Panc1 (cell line): ENCODE measurements around the gene BCR. TPM values are rescaled to one million over a fixed set of nuclear protein-coding genes. Genes with fewer than 3 reads are reported as not detected.

ENCODE experiments used
- ATAC-seq: fragments of 200-7000 bp; cut with Tn5 transposase; 2 replicates; pipeline ENCODE4 v1.9.1; 2020; ENCODE audit warnings: mild to moderate bottlenecking, moderate library complexity
- BruUV-seq: library from RNA; stranded (reverse); fragments of 400-500 nt; replicated peaks from 2 replicates; lab custom pipeline; 2021; lab: Mats Ljungman, UMichigan
- CTCF ChIA-PET: fragments of 300-600 bp; sonication (Branson Sonifier 250); formaldehyde crosslinking; loops from one replicate; lab custom pipeline; 2022; ENCODE audit warnings: antibody characterized with exemption; lab: Charles Lee
- POLR2A ChIA-PET: fragments of 300-600 bp; sonication (Branson Sonifier 250); formaldehyde crosslinking; loops from one replicate; lab custom pipeline; 2022; ENCODE audit warnings: antibody characterized with exemption; lab: Charles Lee
- DNase-seq: peaks from one replicate; pipeline ENCODE4 v3.0.0-alpha.2; 2010; ENCODE audit warnings: low read depth, low spot score
- H3K27ac ChIP-seq: 2 replicates; pipeline ENCODE4 v1.5.1; 2011; ENCODE audit warnings: mild to moderate bottlenecking, low read length, inconsistent platforms
- H3K27me3 ChIP-seq: fragments of 200-500 bp; sonication (Bioruptor generic); 2 replicates; pipeline ENCODE4 v1.6.0; 2014; ENCODE audit warnings: low read length, inconsistent platforms; ENCODE audit not compliant: control insufficient read depth, insufficient read depth
- H3K36me3 ChIP-seq: fragments of 200-500 bp; sonication (Bioruptor generic); 2 replicates; pipeline ENCODE4 v1.5.1; 2014; ENCODE audit warnings: inconsistent platforms, mild to moderate bottlenecking, low read length, moderate library complexity; ENCODE audit not compliant: control insufficient read depth, insufficient read depth
- H3K4me1 ChIP-seq: 2 replicates; pipeline ENCODE4 v1.5.1; 2011; ENCODE audit warnings: inconsistent platforms, mild to moderate bottlenecking, low read length, moderate library complexity; ENCODE audit not compliant: control insufficient read depth, insufficient read depth
- H3K4me3 ChIP-seq, 2 experiments: 2 replicates each; pipeline ENCODE4 v1.5.1; 2011 to 2012; ENCODE audit warnings: low read depth in 2 of 2, low read length in 2 of 2, mild to moderate bottlenecking in 2 of 2, inconsistent platforms in 1 of 2, moderate library complexity in 1 of 2
- H3K9me3 ChIP-seq: fragments of 200-500 bp; sonication (Bioruptor generic); 2 replicates; pipeline ENCODE4 v1.5.1; 2014; ENCODE audit warnings: low read depth, mild to moderate bottlenecking, inconsistent platforms, low read length, moderate library complexity; ENCODE audit not compliant: control insufficient read depth, insufficient read depth
- POLR2AphosphoS5 ChIP-seq: IDR thresholded peaks from 2 replicates; pipeline ENCODE4 v1.6.1; 2012; ENCODE audit warnings: mild to moderate bottlenecking, low read depth, low read length, moderate library complexity
- SIN3A ChIP-seq: IDR thresholded peaks from 2 replicates; pipeline ENCODE4 v1.6.1; 2012; ENCODE audit warnings: low read depth, mild to moderate bottlenecking, low read length, moderate library complexity, borderline replicate concordance; ENCODE audit not compliant: insufficient read depth
- TCF7L2 ChIP-seq: IDR thresholded peaks from 2 replicates; pipeline ENCODE4 v1.6.1; 2011; ENCODE audit warnings: mild to moderate bottlenecking, low read depth, low read length, inconsistent platforms
- in situ Hi-C: cut with HindIII; loops from 2 replicates; pipeline ENCODE4 v1.10.0; 2016; ENCODE audit warnings: low sequenced_read_pairs, low pct_unique_long_range_greater_than_20kb
- intact Hi-C: fragments of 100-400 bp; cut with micrococcal nuclease; formaldehyde crosslinking; loops from one replicate; pipeline ENCODE4 v1.10.0; 2022; ENCODE audit not compliant: unreplicated experiment
- total RNA-seq: library from RNA; stranded (reverse); gene quantifications from one replicate; pipeline ENCODE4 v1.2.1, GENCODE V29; 2021; ENCODE audit not compliant: unreplicated experiment
- TF ChIP-seq, protein P1 (sequence below): fragments of 450-650 bp; IDR thresholded peaks from 2 replicates; pipeline ENCODE4 v1.5.1; 2017; ENCODE audit warnings: mild to moderate bottlenecking
- TF ChIP-seq, protein P2 (sequence below), 2 experiments: IDR thresholded peaks; 2 replicates each; pipeline ENCODE4 v1.6.1; 2011 to 2012; ENCODE audit warnings: low read depth in 2 of 2, control low read depth in 1 of 2, low read length in 1 of 2, mild to moderate bottlenecking in 1 of 2, moderate library complexity in 1 of 2; ENCODE audit not compliant: insufficient read depth in 1 of 2

Gene BCR
- total RNA-seq, 1 experiment from 2014 or later: 32.1 TPM

DNA sequence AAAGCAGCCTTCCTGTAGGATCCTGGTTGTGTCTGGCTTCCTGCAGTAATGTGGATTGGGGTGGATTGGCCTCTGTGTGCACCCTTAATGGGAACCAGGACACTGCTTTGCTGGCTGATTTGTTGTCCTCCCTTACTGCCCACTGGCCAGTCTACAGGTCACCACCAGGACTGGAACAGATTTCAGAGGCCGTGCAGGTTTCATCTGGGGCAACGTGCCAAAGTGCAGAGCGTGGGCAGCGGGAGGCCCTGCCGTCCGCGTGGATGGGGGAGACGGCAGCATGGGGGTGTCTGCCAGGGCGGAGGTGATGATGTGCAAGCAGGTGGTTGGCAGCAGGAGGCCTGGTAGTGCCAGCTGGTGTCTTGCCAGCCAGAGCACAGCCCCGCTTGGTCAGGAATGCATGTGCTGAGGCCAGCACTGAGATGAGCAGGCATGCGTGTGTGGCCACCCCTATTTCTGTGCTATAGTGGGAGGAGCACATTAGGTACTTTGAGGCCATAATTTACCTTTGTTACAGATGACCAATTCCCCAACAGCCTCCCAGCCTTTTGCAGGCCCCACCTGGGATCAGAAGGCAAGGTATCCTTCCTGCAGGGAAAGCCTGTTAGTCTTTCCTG, 24.3 kb downstream of the BCR start:
- ChIA-PET POLR2A (no interaction called here), CTCF (interaction anchor here (1.0 kb wide), 1 partner anchor 86 kb away, joined by 3 read pairs; no protein-coding TSS in a partner anchor)
- no TSS peak for BruUV-seq
- Histone ChIP-seq H3K4me3 (no peak overlapping the region), H3K36me3 (no peaks in the 10 kb centered on the region), H3K27ac (no peak overlapping the region), H3K27me3 (no peaks in the 10 kb centered on the region), H3K4me1 (no peaks in the 10 kb centered on the region), H3K9me3 (no peaks in the 10 kb centered on the region)
- TF ChIP-seq POLR2AphosphoS5 (no peak), TCF7L2 (no peak), SIN3A (no peak)
- TF ChIP-seq, protein P1, sequence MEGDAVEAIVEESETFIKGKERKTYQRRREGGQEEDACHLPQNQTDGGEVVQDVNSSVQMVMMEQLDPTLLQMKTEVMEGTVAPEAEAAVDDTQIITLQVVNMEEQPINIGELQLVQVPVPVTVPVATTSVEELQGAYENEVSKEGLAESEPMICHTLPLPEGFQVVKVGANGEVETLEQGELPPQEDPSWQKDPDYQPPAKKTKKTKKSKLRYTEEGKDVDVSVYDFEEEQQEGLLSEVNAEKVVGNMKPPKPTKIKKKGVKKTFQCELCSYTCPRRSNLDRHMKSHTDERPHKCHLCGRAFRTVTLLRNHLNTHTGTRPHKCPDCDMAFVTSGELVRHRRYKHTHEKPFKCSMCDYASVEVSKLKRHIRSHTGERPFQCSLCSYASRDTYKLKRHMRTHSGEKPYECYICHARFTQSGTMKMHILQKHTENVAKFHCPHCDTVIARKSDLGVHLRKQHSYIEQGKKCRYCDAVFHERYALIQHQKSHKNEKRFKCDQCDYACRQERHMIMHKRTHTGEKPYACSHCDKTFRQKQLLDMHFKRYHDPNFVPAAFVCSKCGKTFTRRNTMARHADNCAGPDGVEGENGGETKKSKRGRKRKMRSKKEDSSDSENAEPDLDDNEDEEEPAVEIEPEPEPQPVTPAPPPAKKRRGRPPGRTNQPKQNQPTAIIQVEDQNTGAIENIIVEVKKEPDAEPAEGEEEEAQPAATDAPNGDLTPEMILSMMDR: no peak
- TF ChIP-seq, protein P2, sequence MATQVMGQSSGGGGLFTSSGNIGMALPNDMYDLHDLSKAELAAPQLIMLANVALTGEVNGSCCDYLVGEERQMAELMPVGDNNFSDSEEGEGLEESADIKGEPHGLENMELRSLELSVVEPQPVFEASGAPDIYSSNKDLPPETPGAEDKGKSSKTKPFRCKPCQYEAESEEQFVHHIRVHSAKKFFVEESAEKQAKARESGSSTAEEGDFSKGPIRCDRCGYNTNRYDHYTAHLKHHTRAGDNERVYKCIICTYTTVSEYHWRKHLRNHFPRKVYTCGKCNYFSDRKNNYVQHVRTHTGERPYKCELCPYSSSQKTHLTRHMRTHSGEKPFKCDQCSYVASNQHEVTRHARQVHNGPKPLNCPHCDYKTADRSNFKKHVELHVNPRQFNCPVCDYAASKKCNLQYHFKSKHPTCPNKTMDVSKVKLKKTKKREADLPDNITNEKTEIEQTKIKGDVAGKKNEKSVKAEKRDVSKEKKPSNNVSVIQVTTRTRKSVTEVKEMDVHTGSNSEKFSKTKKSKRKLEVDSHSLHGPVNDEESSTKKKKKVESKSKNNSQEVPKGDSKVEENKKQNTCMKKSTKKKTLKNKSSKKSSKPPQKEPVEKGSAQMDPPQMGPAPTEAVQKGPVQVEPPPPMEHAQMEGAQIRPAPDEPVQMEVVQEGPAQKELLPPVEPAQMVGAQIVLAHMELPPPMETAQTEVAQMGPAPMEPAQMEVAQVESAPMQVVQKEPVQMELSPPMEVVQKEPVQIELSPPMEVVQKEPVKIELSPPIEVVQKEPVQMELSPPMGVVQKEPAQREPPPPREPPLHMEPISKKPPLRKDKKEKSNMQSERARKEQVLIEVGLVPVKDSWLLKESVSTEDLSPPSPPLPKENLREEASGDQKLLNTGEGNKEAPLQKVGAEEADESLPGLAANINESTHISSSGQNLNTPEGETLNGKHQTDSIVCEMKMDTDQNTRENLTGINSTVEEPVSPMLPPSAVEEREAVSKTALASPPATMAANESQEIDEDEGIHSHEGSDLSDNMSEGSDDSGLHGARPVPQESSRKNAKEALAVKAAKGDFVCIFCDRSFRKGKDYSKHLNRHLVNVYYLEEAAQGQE (IDR thresholded peaks at IDR 0.05; ENCODE audit: insufficient read depth in 1 of 2, low read depth in 2 of 2, low read length in 1 of 2): no peak
- no peak for DNase-seq
- no peak for ATAC-seq
- in situ Hi-C loops (no loop called here), intact Hi-C loops (no loop called here)

DNA sequence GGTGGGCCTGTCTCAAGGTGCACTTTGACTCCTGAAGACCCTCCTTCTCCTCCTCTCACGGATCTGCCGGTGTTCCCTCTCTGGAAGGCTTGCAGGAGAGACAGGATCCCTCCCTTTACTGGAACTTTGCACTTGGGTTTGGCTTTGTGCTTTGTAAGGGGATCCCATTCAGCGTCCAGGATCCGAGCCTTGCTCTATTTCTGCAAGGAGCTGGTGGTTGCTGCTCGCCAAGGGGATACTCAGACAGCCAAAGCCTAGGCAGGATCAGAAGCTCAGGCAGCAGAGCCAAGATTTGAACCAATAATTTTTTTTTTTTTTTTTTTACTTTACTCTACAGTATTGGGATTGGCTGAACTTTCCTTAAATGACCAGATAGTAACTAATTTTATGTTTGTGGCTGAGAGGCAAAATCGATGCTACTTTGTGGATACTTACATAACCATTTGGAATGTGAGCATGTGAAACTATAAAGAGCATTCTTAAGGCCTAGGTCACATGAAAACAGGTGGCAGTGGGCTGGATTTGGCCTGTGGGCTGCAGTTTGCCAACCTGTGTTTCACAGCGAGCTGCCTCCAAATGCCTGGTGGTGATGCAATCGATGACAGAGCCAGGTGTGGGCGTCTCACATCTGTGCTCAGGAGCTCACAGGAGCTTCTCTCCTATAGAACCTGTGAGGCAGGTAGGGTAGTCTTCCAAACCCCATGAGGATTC, 25.2 kb downstream of the BCR start:
- Histone ChIP-seq H3K4me1 (no peaks in the 10 kb centered on the region), H3K36me3 (no peaks in the 10 kb centered on the region), H3K9me3 (no peaks in the 10 kb centered on the region), H3K27me3 (no peaks in the 10 kb centered on the region), H3K27ac (no peak overlapping the region), H3K4me3 (no peak overlapping the region)
- POLR2A ChIA-PET: no interaction called here
- no peak for DNase-seq
- in situ Hi-C loops (no loop called here), intact Hi-C loops (no loop called here)
- no TSS peak for BruUV-seq
- no peak for TF ChIP-seq TCF7L2
- no peak for TF ChIP-seq POLR2AphosphoS5
- TF ChIP-seq, protein P2 (IDR thresholded peaks at IDR 0.05; ENCODE audit: insufficient read depth in 1 of 2, low read depth in 2 of 2, low read length in 1 of 2): no peak
- TF ChIP-seq, protein P1: no peak
- no peak for TF ChIP-seq SIN3A
- no peak for ATAC-seq
- CTCF ChIA-PET: interaction anchor here (1.0 kb wide), 1 partner anchor 85 kb away, joined by 3 read pairs; no protein-coding TSS in a partner anchor
